Stimulated activated CD8-positive, alpha-beta memory T cell treated with anti-CD3 and anti-CD28 coated beads, Interleukin-4, amount 100 ng/mL, for 1 hour (primary cell): Measurements from ENCODE around the gene CTF1.
"Not testable (repeated sequence)": the region's sequence is repeated elsewhere in the genome, so short reads cannot be mapped to it uniquely, and the experiment has no call there.

Experiments used
- DNase-seq, 2 donors: peaks; one replicate each; pipeline ENCODE4 v3.0.0-alpha.2; 2020; ENCODE audit warnings: low read depth in 2 of 2, low spot score in 1 of 2

CTF1 gene, protein sequence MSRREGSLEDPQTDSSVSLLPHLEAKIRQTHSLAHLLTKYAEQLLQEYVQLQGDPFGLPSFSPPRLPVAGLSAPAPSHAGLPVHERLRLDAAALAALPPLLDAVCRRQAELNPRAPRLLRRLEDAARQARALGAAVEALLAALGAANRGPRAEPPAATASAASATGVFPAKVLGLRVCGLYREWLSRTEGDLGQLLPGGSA

DNA sequence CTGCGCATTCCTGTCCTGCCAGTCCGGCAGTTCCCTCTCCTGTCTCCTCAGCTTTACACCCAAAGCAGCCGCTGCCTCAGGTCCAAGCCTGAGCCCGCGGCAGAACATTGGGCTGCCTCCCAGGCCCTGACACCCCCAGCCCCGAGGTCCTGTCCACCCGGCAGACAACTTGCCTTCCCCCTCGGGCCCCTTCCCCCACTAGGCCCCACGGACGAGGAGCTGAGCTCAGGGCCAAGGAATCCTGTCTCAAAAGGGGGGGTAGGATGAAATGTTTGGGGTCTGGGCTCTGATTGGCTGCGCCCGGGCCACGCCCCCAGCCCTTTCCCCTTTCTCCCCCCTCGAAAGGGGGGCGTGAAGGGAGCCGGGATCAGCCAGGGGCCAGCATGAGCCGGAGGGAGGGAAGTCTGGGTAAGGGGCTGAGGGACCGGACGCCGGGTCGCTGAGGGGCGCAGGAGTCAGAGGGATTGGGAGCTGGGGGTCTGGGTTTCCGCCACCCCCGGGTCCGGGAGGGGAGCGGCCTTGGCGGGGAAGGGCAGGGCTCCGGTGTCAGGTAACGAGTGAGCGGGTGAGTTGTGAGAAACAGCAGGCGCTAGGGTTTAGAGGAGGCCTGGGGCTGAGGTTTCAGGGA lies at the start of gene CTF1:
Gene CTF1, plus strand, starts transcription at position 354 of the 628 bp plus-strand sequence. Its CDS starts 30 bp downstream, at position 384.
- no peak for DNase-seq

GRCh38 chr16:30846649-30847402 lies 49.6 kb upstream of the CTF1 start:
- no peak for DNase-seq

GRCh38 chr16:30850246-30850645 lies 46.2 kb upstream of the CTF1 start:
- no peak for DNase-seq

- no peak for DNase-seq
These were observed 42.7 kb upstream of the CTF1 start for GRCh38 chr16:30853758-30854157.

- DNase-seq: no peak
These were observed 38.3 kb upstream of the CTF1 start for GRCh38 chr16:30858111-30858495.

GRCh38 chr16:30858829-30859423 lies 37.5 kb upstream of the CTF1 start:
- no peak for DNase-seq

- DNase-seq: not testable (repeated sequence)
These were observed 35.7 kb upstream of the CTF1 start for GRCh38 chr16:30860729-30861128.

DNA sequence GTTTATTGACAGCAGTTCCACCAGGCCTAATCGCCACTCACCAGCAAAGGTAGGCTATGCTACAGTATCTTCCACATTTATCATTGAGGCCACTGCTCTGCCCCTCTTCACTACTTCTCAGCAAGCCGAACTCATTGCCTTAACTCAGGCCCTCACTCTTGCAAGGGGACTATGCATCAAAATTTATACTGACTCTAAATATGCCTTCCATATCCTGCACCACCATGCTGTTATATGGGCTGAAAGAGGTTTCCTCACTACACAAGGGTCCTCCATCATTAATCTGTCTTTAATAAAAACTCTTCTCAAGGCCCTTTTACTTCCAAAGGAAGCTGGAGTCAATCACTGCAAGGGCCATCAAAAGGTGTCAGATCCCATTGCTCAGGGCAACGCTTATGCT lies 33.2 kb upstream of the CTF1 start:
- not testable (repeated sequence) for DNase-seq

DNA sequence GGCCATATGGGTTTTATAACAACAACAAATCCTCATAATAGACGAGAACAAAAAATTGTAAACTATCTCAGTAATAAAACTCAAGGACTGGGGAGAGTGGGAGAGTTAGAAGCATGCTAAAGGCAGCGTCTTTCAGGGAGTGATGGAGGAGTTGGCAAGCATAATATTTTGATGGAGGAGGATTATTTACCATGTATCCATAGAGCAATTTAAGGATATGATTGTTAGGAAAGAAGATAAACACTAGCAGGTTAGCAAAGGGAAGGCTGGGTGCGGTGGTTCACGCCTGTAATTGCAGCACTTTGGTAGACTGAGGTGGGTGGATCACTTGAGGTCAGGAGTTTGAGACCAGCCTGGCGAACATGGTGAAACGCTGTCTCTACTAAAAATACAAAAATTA lies 30.4 kb upstream of the CTF1 start:
- no peak for DNase-seq

DNA sequence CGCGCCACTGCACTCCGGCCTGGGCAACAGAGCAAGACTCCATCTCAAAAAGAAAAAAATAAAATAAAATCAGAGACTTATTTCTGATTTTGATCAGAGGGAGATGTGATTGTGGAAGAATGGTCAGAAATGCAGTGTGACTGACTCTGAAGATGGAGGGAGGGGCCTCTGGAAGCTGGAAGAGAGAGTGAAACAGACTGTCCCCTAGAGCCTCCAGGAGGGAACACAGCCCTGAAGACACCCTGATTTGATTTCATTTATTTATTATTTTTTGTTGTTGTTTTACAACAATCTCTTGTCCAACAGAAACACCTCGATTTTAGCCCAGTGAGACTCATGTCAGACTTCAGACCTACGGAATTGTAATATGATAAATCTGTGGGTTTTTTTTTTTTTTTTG lies 28.7 kb upstream of the CTF1 start:
- no peak for DNase-seq

- no peak for DNase-seq
These were observed 25.5 kb upstream of the CTF1 start for GRCh38 chr16:30870904-30871303.

GRCh38 chr16:30874244-30874820 lies 22.1 kb upstream of the CTF1 start:
- DNase-seq: no peak

GRCh38 chr16:30874821-30875717 lies 21.3 kb upstream of the CTF1 start:
- peak; percentile 77 to 80 for DNase-seq

GRCh38 chr16:30875871-30876801 lies 20.3 kb upstream of the CTF1 start:
- DNase-seq: no peak

GRCh38 chr16:30876867-30877266 lies 19.5 kb upstream of the CTF1 start:
- no peak for DNase-seq

GRCh38 chr16:30882429-30883310 lies 13.7 kb upstream of the CTF1 start:
- DNase-seq: no peak

DNA sequence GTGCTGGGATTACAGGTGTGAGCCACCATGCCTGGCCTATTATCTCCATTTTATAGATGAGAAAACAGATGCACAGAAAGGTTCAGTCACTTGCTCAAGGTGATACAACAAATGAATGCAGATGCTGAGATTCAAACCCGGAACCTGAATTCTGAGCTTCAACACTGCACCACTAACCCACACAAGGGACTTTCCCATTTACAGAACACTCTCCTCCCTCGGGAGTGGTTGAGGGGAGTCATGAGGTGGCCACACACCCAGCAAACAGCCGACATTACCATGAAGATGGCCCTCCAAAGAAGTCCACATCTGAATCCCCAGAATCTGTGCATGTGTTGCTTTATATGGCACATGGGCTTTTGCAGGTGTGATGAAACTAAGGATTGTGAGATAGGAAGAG lies 11.7 kb upstream of the CTF1 start:
- DNase-seq: no peak

DNA sequence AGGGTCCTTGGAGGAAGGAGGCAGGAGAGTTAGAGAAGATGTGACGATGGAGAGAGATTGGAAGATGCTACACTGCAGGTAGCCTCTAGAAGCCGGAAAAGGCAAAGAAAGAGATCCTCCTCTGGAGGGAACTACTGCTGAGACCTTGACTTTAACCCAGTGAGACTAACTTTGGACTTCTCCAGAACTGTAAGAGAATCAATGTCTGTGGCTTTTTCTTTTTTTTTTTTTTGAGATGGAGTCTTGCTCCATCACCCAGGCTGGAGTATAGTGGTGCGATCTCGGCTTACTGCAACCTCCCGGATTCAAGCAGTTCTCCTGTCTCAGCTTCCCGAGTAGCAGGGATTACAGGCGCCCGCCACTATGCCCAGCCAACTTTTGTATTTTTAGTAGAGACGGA lies 11.2 kb upstream of the CTF1 start:
- DNase-seq: no peak

DNA sequence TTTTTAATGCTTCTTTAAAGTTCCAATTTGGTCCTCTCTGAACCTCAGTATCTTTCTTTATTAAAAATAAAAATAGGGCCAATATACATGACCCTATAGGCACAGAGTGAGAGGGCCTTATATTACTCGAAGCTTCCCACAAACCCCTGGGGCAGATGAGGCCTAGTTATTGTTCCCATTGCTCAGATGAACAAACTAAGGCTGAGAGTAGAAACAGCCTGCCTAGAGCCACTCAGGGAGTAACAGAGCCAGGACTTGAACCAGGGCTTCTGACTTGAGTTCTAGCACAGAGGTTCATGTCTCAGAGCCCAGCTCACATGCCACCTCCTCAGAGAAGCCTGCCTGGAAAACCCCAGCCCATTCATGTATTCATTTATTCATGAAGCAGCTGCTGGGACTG lies 10.3 kb upstream of the CTF1 start:
- DNase-seq: no peak
